Activated CD8-positive, alpha-beta memory T cell treated with anti-CD3 and anti-CD28 coated beads for 4 hours (primary cell): ENCODE measurements around the gene LINGO3.

Source experiments
- DNase-seq, 2 donors: peaks; one replicate each; pipeline ENCODE4 v3.0.0-alpha.2; 2020; ENCODE audit warnings: low read depth in 2 of 2

Gene LINGO3

GRCh38 chr19:2306281-2306806 is 1.6 kb downstream of the LINGO3 start:
- DNase-seq: no peak

GRCh38 chr19:2305452-2306280 is 2.3 kb downstream of the LINGO3 start:
- no peak for DNase-seq

- no peak for DNase-seq
Measured at GRCh38 chr19:2303211-2303798, 4.6 kb downstream of the LINGO3 start.

GRCh38 chr19:2302319-2303210 is 5.4 kb downstream of the LINGO3 start:
- no peak for DNase-seq

GRCh38 chr19:2300533-2300932 is 7.4 kb downstream of the LINGO3 start:
- DNase-seq: no peak

GRCh38 chr19:2296141-2296540 is 11.8 kb downstream of the LINGO3 start:
- no peak for DNase-seq

- no peak for DNase-seq
Measured at GRCh38 chr19:2294687-2295335, 13.1 kb downstream of the LINGO3 start.

GRCh38 chr19:2291185-2291751 is 16.7 kb downstream of the LINGO3 start:
- DNase-seq: no peak

- no peak for DNase-seq
Measured at GRCh38 chr19:2290441-2291184, 17.3 kb downstream of the LINGO3 start.

- no peak for DNase-seq
Measured at GRCh38 chr19:2289714-2290435, 18.1 kb downstream of the LINGO3 start.

- no peak for DNase-seq
Measured at GRCh38 chr19:2288818-2289713, 18.9 kb downstream of the LINGO3 start.

- no peak for DNase-seq
Measured at GRCh38 chr19:2288338-2288817, 19.6 kb downstream of the LINGO3 start.

- no peak for DNase-seq
Measured at GRCh38 chr19:2287585-2288337, 20.2 kb downstream of the LINGO3 start.

GRCh38 chr19:2286402-2287140 is 21.4 kb downstream of the LINGO3 start:
- no peak for DNase-seq

- no peak for DNase-seq
Measured at GRCh38 chr19:2283835-2284507, 24.0 kb downstream of the LINGO3 start.

GRCh38 chr19:2282862-2283237 is 25.1 kb downstream of the LINGO3 start:
- no peak for DNase-seq
